Hematopoietic multipotent progenitor cell treated with erythropoietin and hydrocortisone succinate and interleukin-3 and kit ligand, for 8 days (in vitro differentiated cells): Measurements from ENCODE around the gene CALML6.

Experiments
- DNase-seq: peaks from one replicate; pipeline ENCODE4 v3.0.0-alpha.2; 2015

CALML6 gene

DNA sequence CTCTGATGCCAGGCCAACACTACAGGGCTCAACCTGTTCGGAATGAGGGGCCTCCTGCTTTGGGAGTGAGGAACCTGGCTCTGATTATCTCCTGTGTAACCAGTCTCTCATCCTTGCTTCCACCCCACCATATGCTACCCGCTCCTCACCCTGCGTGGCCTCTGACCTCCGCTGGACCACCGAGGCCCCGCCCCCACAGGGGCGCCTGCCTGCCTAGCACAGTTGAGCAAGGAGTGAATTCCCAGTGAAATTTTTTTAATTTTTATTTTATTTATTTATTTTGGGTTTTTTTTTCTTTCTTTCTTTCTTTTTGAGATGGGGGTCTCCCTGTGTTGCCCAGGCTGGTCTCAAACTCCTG is 22.3 kb upstream of the CALML6 start:
- DNase-seq = no peak

DNA sequence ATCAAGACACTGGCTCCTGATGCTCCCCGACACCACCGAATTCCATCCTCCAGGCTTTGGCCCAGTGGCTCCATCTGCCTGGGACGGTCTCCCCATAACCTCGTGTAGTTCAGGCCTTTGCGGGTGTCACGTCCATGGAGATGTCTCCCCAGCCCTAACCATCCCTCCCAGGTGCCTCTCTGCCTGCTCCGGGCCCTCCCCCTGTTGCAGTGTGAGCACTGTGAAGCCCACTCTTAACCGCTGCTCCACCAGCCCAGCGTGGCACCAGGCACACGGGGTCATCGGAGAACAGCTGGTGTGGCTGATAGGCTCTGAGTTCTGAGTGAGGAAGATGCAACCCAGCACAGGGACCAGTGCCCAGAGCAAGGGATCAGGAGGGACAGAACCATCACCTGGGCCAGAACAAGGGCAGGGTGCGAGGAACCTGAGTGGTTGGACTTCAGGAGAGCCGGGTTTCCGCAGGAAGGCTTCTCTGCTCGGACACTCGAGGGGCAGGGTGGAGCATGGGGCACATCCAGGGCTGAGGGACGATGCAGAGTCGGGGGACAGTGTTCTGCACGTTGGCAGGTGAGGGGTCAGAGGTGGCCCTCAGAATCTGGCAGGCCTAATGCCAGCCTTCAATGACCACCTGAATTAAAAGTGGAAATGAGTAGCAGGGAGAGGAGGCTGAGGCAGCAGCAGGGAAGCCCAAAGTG is 21.6 kb upstream of the CALML6 start:
- DNase-seq = no peak

DNA sequence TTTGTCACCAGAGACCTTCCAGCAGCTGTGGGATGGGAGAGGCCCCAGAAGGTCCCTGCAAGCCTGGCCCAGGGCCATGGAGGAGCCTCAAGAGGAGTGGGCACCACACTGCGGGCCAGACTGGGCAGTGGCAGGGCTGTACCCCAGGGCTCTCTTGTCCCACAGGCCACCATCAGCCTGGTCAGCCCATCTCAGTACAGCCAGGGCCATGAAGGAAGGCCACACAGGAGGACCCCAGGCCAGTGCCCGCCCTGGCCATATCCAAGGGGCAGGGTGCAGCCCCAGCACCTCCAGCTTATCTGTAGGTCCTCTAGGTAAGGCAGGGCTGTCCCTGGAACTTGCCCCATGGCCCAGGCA is 21.1 kb upstream of the CALML6 start:
- no peak for DNase-seq

DNA sequence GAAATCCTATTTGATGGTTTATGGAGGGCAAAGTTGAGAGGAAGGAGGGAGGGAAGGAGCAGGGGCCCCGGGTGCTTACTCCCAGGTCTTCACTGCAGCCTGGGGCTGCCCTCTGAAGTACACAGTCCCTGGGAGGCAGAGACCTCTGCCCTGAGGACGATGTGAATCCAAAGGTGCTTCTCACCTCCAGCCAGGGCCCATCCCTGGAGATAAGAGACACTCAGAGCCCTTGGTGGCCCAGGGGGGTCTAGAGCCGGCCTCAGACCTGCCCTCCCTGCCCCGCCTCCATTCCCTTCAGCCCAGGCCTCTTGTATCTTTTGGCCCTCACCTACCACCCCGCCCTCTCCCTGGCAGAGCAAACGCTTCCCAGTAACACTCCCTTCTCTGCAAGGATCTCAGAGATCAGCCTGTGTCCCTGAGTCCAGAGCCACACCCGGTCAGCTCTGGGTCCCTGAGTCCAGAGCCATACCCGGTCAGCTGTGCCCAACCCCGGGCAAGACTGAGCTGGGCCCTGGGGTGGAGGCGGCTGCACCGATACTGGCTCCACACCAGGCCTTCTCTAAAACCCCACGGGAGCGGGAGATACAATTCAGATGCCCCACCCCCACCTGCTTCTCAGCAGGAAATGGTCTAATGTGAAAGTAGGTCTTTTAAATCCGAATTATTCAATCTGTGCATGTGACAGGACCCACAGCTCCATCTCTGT is 20.6 kb upstream of the CALML6 start:
- DNase-seq = no peak

DNA sequence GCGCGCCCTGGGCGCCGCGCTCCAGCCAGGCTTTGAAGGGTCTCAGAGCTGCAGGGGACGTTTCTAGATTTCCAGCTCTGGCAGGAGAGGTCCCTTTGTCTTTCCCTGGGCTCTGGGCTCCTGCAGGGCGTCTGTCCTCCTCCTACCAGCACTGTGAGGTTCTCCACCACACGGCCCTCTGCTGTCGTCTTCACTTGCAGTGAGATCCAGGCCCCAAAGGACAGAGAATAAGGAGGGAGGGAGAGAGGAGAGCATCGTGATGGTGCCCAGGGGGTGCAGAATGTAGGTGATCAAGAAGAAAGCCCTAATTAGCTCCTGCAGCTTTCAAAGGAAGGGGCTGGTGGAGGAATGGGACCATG is 20.0 kb upstream of the CALML6 start:
- DNase-seq = no peak

DNA sequence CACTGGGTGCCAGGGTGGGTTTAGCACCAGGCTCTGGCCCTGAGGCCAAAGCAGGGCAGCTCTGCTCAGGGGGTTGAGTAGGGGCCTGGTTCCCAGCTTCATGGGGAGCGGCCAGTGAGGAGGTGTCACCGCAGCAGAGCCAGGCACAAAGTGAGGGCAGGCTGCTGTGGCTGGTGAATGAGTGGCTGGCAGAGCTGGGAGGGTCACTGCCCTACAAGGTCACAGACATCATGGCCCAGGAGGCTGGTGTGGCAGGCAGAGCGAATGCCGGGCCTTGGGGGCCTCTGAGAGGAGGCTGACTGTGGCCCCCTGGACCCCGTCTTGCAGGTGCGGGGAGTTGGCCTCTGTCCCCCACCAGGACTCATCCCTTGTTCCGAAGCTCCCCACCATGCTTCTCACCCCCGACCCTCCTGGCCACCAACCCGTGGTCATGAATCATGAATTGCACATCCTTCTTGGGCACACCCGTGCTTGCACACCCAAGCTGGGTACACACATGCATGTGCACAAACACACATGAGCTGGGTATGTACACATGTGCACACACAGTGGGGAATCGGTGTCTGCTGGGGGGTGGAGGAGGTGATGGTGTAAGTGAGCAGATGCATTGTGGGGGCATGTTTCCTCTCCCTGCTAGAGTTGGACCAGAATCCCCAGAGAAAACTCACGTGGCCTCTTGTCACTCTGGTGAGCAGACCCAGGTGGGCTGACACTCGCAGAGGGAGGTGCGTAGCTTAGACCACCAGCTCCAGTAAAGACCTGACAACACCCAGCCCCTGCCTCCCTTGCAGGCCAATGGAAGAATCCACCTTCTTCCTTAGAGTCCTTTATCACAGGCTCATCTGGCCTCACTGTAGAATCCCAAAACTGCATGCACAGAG is 19.4 kb upstream of the CALML6 start:
- DNase-seq = no peak

DNA sequence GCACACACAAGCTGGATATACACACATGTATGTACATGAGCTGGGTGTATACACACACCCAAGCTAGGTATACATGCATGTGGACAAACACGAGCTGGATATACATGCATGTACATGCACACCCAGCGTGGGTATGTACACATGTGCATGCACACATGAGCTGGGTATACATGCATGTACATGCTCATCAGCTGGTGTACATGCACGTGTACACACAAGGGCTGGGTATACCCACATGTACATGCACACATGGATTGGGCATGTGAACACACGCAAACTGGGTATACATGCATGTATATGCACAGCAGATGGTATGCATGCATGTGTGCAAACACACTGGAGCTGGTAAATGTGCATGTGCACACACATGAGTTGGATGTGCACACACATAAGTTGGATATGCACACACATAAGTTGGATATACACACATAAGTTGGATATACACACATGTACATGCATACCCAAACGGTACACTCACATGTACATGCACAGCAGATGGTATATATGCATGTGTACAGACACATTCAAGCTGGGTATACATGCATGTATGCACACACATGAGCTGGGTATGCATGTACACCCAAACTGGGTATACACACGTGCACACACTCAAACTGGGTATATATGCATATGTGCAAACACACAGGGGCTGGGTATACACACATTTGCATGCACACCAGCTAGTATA is 16.7 kb upstream of the CALML6 start:
- DNase-seq = no peak

DNA sequence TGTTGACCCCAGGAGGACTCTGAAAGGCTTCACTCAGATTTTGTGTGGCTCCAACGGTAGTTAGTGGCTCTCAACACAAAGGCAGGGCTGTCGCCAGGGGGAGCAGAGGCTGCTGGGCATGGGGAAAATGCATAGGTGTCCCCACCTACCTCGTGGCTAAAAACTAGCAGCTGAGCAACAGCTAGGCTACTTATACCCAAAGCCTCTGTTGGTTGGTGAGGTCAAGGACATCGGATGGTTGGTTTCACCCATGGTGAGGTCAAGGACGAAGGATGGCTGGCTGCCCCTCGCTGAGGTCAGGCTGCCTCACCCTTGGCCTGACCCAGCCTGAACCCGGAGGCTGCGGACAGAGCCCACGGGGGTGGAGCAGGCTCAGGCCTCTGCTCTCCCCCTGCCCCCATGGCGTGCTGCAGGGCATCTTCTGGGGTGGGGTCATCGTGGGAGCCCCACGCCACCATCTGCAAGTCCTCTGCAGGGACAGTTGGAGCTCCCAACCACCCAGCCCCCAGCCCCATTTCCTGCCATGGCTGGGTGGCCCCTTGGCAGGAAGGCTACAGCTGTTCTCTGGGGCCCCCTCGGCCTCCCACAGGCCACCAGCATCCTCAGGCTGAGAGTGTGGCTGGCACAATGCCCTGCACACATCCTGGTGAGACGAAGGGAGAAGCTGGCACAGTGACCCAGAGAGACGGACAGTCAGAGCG is 15.6 kb upstream of the CALML6 start:
- DNase-seq = peak; percentile 47

DNA sequence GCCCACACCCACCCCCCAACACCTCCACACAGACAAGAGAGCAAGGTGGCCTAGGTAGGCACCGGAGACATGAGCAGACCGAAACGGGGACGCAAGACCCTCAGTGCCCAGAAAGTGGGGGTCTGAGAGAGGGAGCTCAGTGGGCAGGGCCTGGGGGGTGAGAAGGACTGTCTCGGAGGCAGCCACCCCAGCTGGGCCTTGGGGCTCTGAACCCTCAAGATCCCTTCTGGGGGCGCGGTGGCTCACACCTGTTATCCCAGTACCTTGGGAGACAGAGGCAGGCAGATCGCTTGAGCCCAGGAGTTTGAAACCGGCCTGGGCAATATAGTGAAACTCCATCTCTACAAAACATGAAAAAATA is 15.1 kb upstream of the CALML6 start:
- no peak for DNase-seq

DNA sequence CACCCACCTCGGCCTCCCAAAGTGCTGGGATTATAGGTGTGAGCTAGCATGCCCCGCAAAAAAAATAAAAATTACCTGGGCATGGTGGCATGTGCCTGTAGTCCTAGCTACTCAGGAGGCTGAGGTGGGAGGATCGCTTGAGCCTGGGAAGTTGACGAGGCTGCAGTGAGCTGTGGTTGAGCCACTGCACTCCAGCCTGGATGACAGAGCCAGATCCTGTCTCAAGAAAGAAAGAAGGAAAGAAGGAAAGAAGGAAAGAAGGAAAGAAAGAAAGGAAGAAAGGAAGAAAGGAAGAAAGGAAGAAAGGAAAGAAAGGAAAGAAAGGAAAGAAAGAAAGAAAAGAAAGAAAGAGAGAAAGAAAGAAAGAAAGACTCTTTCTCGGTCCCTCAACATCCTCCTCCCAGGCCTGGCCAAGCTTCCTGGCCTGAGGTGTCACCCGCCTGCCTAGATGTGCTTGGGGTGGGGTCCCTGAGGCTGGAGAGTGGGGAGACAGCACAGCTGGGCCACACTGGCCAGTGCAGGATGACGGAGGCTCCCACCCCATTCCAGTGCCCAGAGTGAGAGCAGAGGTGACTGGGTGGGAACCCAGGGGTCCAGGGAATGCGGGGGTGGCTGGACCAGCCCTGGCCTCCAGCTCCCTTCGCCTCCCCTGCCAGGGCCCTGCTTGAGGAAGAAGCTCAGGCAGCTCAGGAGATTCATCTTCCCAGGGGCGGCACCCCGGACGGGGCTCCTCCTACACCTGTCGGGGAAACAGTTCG is 14.0 kb upstream of the CALML6 start:
- no peak for DNase-seq

DNA sequence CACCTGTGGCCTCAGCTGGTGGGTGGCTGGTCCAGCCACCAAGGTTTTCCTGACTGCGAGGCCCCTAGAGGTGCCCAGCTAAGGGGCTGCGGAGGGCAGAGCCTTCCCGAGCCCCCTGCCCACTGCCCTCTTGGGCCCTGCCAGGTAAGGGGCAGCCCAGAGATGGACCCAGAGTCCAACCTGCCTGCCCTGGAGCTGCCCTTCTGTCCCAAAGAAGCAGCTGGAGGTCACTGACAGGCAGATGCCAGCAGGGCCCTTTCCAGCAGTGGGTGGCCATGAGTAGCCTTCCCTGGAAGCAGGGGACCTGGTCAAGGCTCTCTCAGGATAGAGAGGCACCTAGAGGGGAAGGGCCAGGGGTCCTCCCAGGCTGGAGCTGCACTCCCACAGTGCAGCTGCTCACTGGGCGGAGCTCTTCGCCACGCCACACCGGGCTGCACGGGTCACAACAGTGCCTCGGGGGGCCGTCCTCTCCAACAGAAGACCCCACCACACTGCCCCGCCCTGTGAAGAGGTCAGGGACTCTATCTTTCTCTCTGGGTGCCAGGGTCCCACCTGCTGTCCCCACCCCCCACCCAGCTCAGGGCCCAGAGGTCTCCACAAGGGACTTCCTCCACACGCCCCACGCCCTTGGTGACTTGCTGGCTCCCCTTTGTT is 13.3 kb upstream of the CALML6 start:
- no peak for DNase-seq

DNA sequence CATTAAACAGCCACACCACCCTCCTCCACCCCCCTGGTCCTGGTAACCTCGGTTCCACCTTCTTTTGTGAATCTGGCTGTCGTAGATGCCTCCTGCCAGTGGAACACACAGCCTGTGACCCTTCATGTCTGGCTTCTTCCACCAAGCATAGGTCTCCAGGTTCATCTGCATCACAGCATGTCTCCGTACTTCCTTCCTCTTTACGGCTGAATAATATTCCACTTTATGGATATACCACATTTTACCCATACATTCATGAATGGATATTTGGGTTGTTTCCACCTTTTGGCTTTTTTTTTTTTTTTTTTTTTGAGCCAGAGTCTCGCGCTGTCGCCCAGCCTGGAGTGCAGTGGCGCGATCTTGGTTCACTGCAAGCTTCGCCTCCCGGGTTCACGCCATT is 11.8 kb upstream of the CALML6 start:
- DNase-seq = no peak

DNA sequence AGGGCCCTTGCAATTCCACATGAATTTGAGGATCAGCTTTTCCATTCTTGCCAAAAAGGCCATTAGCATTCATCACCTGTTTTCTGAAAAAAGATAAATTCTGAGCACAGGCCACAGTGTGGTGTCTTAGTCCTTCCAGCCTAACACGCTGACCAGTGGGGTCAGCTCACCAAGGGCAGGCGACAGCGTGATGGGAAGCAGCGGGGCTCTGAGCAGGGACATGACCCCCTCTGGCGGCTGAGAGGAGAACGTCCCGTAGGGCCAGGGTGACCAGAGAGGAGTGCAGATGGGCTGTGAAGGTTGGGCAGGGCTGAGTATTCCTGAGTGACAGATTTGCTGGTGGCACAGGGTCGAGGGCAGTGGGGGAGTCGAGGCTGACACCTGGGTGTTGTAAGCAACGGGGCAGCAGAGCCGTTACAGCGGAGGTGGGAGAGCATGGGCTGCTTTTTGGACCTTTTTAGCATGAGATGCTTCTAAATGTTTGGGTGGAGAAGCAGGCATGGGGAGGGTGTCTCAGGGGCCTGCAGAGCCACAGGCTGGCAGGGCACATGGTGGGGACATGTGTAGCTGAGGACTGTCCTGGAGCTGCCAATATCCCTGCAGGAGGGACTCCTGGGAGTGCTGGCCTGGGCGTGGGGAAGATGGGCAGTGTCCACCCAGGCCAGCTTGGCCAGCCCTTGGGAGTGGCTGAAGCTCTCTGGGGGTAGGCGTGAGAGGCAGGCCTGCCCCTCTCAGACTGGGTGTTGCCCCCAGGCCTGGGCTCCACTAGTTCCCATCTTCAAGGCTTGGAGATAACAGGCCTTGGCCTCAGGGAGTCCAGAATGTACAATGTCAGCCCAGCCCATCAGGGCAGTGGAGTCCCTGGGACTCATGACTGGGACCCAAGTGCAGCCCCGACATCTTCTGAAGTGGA is 8.6 kb upstream of the CALML6 start:
- peak; percentile 79 for DNase-seq

DNA sequence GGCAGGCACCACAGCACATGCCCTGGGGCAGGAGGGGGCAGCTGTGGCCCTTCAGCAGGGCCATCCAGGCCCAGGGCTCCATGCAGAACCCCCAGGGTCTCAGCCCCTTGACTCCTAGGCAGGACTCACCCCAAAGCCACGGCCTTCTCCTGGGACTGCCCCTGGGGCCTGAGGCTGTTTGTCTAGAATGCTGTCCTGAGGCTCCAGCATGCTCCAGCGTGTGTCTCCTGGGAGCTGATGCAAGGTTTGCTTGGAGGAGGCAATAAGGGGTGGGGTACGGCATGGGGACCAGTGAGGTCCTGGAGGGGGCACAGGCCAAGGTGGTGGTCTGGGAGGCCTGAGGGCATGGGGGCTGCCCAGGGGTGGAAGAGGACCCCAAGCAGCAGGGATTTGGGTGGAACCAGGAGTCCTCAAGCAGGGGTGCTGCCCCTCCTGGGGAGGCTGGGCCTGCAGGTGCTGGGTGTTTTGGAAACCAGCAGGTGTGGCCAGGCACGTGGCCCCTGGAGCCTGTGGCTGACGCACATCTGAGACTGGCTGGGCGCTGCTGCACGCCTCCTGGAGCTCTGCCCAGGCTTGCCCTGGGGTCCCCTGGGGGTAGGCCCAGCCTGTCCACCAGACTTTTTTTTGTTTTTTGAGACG is 7.8 kb upstream of the CALML6 start:
- no peak for DNase-seq

DNA sequence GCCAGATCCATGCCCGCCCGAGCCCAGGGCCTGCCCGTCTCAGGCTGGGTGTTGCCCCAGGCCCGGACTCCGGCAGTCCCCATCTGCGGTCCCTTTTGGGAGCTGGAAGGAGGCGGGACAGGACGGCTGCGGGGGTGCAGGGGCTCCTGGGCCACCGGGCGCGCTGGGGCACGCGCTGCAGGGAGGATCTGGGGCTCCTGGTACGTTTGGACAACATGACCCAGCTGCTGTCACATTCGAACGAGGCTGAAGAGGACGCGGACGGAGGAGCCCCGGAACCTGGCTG is 6.6 kb upstream of the CALML6 start:
- peak; percentile 38 for DNase-seq

DNA sequence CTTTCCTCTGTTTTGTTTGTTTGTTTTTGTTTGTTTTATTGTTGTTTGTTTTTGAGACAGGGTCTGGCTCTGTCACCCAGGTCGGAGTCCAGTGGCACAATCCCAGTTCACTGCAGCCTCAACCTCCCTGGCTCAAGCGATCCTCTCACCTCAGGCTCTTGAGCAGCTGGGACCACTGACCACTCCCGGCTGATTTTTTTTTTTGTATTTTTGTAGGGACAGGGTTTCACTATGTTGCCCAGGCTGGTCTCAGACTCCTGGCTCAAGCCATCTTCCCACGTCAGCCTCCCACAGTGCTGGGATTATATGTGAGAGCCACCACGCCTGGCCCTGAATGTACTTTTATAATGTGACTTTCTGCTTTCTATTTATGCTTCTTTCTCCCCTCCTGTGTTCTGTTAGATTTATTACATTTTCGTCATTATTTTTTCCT is 5.0 kb upstream of the CALML6 start:
- DNase-seq = no peak

DNA sequence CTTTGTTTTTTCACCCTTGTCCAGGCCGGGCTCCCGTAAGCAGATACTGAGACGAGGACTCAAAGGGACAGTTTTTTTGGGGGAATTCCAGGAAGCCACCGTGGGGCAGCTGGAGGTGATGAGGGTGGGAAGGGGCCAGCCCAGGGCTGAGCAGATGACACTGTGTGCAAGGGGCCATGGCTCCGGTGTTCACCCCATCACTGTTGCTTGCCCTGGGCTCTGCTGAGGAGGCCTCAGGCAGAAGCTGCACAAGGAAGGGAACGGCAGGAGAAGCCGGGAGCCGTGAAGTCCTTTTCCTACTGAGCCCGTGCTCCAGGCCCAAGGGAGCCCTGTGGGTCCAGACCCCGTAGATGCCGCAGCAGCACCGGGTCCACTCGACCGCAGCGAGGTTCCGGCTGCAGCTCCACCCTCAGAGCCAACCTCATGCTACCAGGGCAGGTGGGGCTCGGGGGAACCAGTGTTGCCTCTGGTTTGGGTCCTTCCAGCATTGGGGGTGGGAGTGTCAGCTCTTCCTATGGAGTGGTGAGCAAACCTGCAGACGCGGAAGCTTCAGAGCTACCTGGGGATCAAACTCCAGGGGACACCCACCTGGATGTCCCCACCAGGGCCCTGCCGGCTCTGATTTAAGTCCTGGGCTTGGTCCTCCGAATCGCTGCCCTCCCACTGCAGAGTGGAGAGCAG is 4.3 kb upstream of the CALML6 start:
- DNase-seq = no peak

DNA sequence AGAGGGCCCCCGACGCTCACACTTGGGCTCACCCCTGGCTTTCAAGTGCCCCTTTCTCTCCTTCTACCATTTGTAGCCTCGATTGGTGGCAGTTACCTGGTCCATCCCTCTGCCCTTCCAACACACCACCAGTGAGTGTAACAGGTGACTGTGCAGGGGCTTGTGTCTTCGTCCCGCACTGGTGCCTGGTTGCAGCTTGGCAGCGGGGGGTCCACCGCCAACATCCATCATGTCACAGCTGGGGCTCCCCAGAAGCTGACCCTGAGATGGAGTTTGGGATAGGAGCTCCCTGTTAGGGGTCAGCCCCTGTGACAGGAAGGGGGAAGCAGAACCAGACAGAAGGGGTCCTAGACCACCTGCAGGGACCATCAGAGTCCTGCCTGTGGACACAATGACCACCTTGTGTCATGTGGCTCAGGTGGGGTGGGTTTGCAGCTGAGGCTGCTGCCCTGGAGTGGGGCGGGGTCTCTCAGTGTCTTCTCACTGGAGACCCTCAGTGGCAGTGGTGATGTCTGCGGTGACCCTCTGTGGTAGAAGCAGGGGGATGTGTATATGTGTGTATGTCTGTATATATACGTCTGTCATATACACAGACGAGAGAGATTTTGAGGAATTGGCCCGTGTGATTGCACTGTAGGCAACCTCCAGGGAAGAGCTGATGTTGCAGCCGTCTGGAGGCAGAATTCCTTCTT is 3.6 kb upstream of the CALML6 start:
- no peak for DNase-seq
